Measurements from ENCODE around the gene ABLIM2.

Gene ABLIM2

GRCh38 chr4:8006471-8006870, 152.1 kb downstream of the ABLIM2 start:
- H3K36me3 Mint-ChIP-seq (ENCODE audit: low read depth), result no peaks in the 10 kb centered on the region
- no peak overlapping the region for H3K4me3 Mint-ChIP-seq

GRCh38 chr4:8005814-8006215, 152.8 kb downstream of the ABLIM2 start:
- no peaks in the 10 kb centered on the region for H3K36me3 Mint-ChIP-seq (ENCODE audit: low read depth)
- H3K9me3 Mint-ChIP-seq, result no peaks in the 10 kb centered on the region
- no peak overlapping the region for H3K27ac Mint-ChIP-seq
- no peak for DNase-seq (ENCODE audit: low spot score)
- H3K27me3 Mint-ChIP-seq (ENCODE audit: low read depth), result no peaks in the 10 kb centered on the region
- H3K4me3 Mint-ChIP-seq, result no peak overlapping the region
- no peaks in the 10 kb centered on the region for H3K4me1 Mint-ChIP-seq (ENCODE audit: low read depth)

More at GRCh38 chr4:8006471-8006870, 152.1 kb downstream of the ABLIM2 start:
- no peak for DNase-seq (ENCODE audit: low spot score)
- H3K27me3 Mint-ChIP-seq (ENCODE audit: low read depth), result no peaks in the 10 kb centered on the region
- no peak overlapping the region for H3K27ac Mint-ChIP-seq
- no peaks in the 10 kb centered on the region for H3K4me1 Mint-ChIP-seq (ENCODE audit: low read depth)
- H3K9me3 Mint-ChIP-seq, result no peaks in the 10 kb centered on the region

- no peak overlapping the region for H3K4me3 Mint-ChIP-seq
- no peaks in the 10 kb centered on the region for H3K36me3 Mint-ChIP-seq (ENCODE audit: low read depth)
- no peaks in the 10 kb centered on the region for H3K9me3 Mint-ChIP-seq
- DNase-seq (ENCODE audit: low spot score), result no peak
- no peaks in the 10 kb centered on the region for H3K27me3 Mint-ChIP-seq (ENCODE audit: low read depth)
- no peaks in the 10 kb centered on the region for H3K4me1 Mint-ChIP-seq (ENCODE audit: low read depth)
- no peak overlapping the region for H3K27ac Mint-ChIP-seq
Observed at GRCh38 chr4:8005033-8005808, 153.4 kb downstream of the ABLIM2 start.

GRCh38 chr4:8004066-8004465, 154.5 kb downstream of the ABLIM2 start:
- Mint-ChIP-seq H3K27ac (no peak overlapping the region), H3K4me1 (ENCODE audit: low read depth) (no peaks in the 10 kb centered on the region), H3K4me3 (no peak overlapping the region), H3K27me3 (ENCODE audit: low read depth) (no peaks in the 10 kb centered on the region), H3K9me3 (no peaks in the 10 kb centered on the region), H3K36me3 (ENCODE audit: low read depth) (no peaks in the 10 kb centered on the region)
- no peak for DNase-seq (ENCODE audit: low spot score)

- Mint-ChIP-seq H3K27me3 (ENCODE audit: low read depth) (no peaks in the 10 kb centered on the region), H3K27ac (no peak overlapping the region), H3K4me3 (no peak overlapping the region), H3K9me3 (no peaks in the 10 kb centered on the region), H3K4me1 (ENCODE audit: low read depth) (no peaks in the 10 kb centered on the region), H3K36me3 (ENCODE audit: low read depth) (no peaks in the 10 kb centered on the region)
- DNase-seq (ENCODE audit: low spot score), result no peak
Observed at GRCh38 chr4:8002525-8003309, 155.9 kb downstream of the ABLIM2 start.

- DNase-seq (ENCODE audit: low spot score), result no peak
- H3K4me3 Mint-ChIP-seq, result no peak overlapping the region
- no peaks in the 10 kb centered on the region for H3K4me1 Mint-ChIP-seq (ENCODE audit: low read depth)
- H3K27me3 Mint-ChIP-seq (ENCODE audit: low read depth), result no peaks in the 10 kb centered on the region
- no peaks in the 10 kb centered on the region for H3K36me3 Mint-ChIP-seq (ENCODE audit: low read depth)
- H3K9me3 Mint-ChIP-seq, result no peaks in the 10 kb centered on the region
- no peak overlapping the region for H3K27ac Mint-ChIP-seq
Observed at GRCh38 chr4:8001564-8002355, 156.9 kb downstream of the ABLIM2 start.

- H3K9me3 Mint-ChIP-seq, result no peaks in the 10 kb centered on the region
- no peak overlapping the region for H3K4me3 Mint-ChIP-seq
- H3K4me1 Mint-ChIP-seq (ENCODE audit: low read depth), result no peaks in the 10 kb centered on the region
Observed at GRCh38 chr4:8000721-8001491, 157.7 kb downstream of the ABLIM2 start.

GRCh38 chr4:8000247-8000646, 158.4 kb downstream of the ABLIM2 start:
- DNase-seq (ENCODE audit: low spot score), result no peak
- Mint-ChIP-seq H3K4me1 (ENCODE audit: low read depth) (no peaks in the 10 kb centered on the region), H3K27ac (no peak overlapping the region), H3K36me3 (ENCODE audit: low read depth) (no peaks in the 10 kb centered on the region), H3K4me3 (no peak overlapping the region), H3K27me3 (ENCODE audit: low read depth) (no peaks in the 10 kb centered on the region), H3K9me3 (no peaks in the 10 kb centered on the region)

More at GRCh38 chr4:8000721-8001491, 157.7 kb downstream of the ABLIM2 start:
- H3K36me3 Mint-ChIP-seq (ENCODE audit: low read depth), result no peaks in the 10 kb centered on the region
- no peak for DNase-seq (ENCODE audit: low spot score)
- no peaks in the 10 kb centered on the region for H3K27me3 Mint-ChIP-seq (ENCODE audit: low read depth)
- H3K27ac Mint-ChIP-seq, result no peak overlapping the region

GRCh38 chr4:7999695-8000094, 158.9 kb downstream of the ABLIM2 start:
- DNase-seq (ENCODE audit: low spot score), result no peak
- H3K27me3 Mint-ChIP-seq (ENCODE audit: low read depth), result no peaks in the 10 kb centered on the region
- no peaks in the 10 kb centered on the region for H3K4me1 Mint-ChIP-seq (ENCODE audit: low read depth)
- H3K36me3 Mint-ChIP-seq (ENCODE audit: low read depth), result no peaks in the 10 kb centered on the region
- no peak overlapping the region for H3K4me3 Mint-ChIP-seq
- no peak overlapping the region for H3K27ac Mint-ChIP-seq
- H3K9me3 Mint-ChIP-seq, result no peaks in the 10 kb centered on the region

- no peaks in the 10 kb centered on the region for H3K27me3 Mint-ChIP-seq (ENCODE audit: low read depth)
Observed at GRCh38 chr4:7999279-7999678, 159.3 kb downstream of the ABLIM2 start.

GRCh38 chr4:7998447-7998846, 160.2 kb downstream of the ABLIM2 start:
- no peak overlapping the region for H3K4me3 Mint-ChIP-seq

More at GRCh38 chr4:7999279-7999678, 159.3 kb downstream of the ABLIM2 start:
- Mint-ChIP-seq H3K36me3 (ENCODE audit: low read depth) (no peaks in the 10 kb centered on the region), H3K4me3 (no peak overlapping the region), H3K9me3 (no peaks in the 10 kb centered on the region), H3K27ac (no peak overlapping the region), H3K4me1 (ENCODE audit: low read depth) (no peaks in the 10 kb centered on the region)
- DNase-seq (ENCODE audit: low spot score), result no peak

GRCh38 chr4:7995866-7996265, 162.7 kb downstream of the ABLIM2 start:
- Mint-ChIP-seq H3K9me3 (no peaks in the 10 kb centered on the region), H3K4me3 (no peak overlapping the region), H3K36me3 (ENCODE audit: low read depth) (no peaks in the 10 kb centered on the region), H3K4me1 (ENCODE audit: low read depth) (no peaks in the 10 kb centered on the region), H3K27me3 (ENCODE audit: low read depth) (no peaks in the 10 kb centered on the region), H3K27ac (no peak overlapping the region)
- DNase-seq (ENCODE audit: low spot score), result no peak

More at GRCh38 chr4:7998447-7998846, 160.2 kb downstream of the ABLIM2 start:
- Mint-ChIP-seq H3K27ac (no peak overlapping the region), H3K27me3 (ENCODE audit: low read depth) (no peaks in the 10 kb centered on the region), H3K9me3 (no peaks in the 10 kb centered on the region), H3K4me1 (ENCODE audit: low read depth) (no peaks in the 10 kb centered on the region), H3K36me3 (ENCODE audit: low read depth) (no peaks in the 10 kb centered on the region)
- DNase-seq (ENCODE audit: low spot score), result no peak

- H3K27me3 Mint-ChIP-seq (ENCODE audit: low read depth), result no peaks in the 10 kb centered on the region
- no peaks in the 10 kb centered on the region for H3K36me3 Mint-ChIP-seq (ENCODE audit: low read depth)
- H3K4me1 Mint-ChIP-seq (ENCODE audit: low read depth), result no peaks in the 10 kb centered on the region
- no peak for DNase-seq (ENCODE audit: low spot score)
- H3K9me3 Mint-ChIP-seq, result no peaks in the 10 kb centered on the region
- no peak overlapping the region for H3K27ac Mint-ChIP-seq
- H3K4me3 Mint-ChIP-seq, result no peak overlapping the region
Observed at GRCh38 chr4:7995135-7995534, 163.5 kb downstream of the ABLIM2 start.

Data from T-helper 2 cell treated with Interferon-gamma antibody and Interleukin-4, amounts not matched to agents 5 μg/mL and 100 μg/mL, for 36 hours (primary cell).